GM12801 (cell line): ENCODE results near the gene MAPK11.

ENCODE experiments used
- TF ChIP-seq, protein P1 (sequence below): IDR thresholded peaks from one replicate; pipeline ENCODE4 v1.5.1; 2011; ENCODE audit warnings: control low read depth; ENCODE audit not compliant: insufficient read length; ENCODE audit errors: extremely low read depth

MAPK11 gene

DNA sequence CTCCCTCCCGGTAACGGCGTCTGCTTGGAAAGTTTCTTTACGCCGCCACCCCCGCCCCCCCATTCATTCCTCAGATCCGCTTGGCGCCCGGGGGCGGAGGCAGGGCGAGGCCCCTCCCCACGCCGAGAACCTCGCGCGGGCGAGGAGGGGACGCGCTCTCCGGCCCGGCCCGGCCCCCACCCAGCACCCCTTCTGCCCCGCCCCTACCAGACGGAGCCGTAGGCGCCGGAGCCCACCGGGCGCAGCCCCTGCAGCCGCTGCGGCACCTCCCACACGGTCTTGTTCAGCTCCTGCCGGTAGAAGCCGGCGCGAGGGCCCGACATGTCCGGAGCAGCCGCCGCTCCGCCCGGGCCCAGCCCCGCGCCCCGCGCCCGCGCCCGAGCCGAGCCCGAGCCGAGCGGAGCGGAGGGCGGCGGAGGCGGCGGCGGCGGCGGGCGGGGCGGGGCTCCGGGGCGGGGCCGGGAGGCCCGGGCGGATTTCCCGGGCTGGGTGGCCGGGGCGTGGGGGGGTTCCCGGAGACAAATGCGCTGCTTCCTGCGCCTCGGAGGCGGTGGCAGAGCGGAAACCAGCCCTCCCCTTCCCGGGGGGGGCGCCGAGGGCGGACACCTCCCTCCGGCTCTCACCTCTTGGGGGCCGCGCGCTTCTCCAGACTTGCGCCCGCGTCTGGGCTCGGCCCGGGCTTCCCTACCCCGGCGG is at the start of gene MAPK11:
Gene MAPK11 (minus strand): TSS at position 411 of the 696 bp plus-strand sequence. CDS start 88 bp downstream, at position 323.
- TF ChIP-seq, protein P1, sequence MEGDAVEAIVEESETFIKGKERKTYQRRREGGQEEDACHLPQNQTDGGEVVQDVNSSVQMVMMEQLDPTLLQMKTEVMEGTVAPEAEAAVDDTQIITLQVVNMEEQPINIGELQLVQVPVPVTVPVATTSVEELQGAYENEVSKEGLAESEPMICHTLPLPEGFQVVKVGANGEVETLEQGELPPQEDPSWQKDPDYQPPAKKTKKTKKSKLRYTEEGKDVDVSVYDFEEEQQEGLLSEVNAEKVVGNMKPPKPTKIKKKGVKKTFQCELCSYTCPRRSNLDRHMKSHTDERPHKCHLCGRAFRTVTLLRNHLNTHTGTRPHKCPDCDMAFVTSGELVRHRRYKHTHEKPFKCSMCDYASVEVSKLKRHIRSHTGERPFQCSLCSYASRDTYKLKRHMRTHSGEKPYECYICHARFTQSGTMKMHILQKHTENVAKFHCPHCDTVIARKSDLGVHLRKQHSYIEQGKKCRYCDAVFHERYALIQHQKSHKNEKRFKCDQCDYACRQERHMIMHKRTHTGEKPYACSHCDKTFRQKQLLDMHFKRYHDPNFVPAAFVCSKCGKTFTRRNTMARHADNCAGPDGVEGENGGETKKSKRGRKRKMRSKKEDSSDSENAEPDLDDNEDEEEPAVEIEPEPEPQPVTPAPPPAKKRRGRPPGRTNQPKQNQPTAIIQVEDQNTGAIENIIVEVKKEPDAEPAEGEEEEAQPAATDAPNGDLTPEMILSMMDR = no peak

DNA sequence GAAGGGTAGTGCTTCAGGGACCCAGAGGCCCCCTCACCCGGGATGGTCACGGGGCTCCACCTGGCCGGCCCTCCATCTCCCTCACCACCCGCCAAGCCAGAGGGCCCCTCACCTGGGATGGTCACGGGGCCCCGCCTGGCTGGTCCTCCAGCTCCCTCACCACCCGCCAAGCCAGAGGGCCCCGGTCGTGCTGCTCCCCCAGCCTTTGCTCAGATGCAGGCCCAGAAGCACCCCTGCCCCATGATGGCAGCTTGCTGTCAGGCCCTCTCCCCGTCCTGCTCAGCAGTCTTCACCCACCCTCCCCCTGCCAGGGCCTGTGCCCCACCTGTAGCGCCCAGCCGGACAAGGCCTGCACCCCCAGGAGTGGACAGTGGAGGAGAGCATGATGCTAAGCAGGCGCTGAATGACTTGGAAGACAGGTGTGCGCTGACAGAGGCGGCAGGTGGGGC is 49.3 kb upstream of the MAPK11 start:
- TF ChIP-seq, protein P1 = no peak

DNA sequence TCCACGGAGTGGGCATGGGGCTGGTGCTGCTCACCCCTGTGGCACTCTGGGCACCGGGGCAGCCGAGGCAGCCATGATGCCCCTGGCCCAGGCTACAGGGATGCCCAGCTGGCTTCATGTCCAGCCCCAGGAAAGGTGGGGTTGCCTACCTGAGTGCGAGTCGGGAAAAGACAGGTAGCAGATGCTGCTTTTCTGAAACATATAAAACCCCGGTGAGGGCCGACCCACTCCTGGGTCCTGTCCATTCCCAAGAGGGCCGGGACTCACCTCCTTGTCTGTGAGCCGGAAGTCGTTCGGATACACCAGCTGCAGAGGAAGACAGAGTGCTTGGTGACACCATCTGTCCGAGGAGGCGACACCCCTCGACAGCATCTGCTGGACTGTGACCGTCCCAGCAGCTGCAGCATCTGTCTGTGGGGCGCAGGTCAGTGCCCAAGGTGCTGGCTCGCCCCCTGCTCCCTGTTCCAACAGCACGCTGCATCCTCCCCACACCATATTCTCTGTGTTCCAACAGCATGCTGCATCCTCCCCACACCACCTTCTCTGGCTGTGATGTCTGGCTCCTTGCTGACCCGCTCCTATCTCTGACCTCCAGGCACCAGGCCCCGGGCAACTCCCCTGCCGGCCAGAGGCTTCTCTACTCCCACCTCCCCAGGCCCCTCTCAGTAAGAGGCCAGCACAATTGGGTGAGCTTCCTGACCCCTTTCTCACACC is 48.7 kb upstream of the MAPK11 start:
- TF ChIP-seq, protein P1 = no peak

DNA sequence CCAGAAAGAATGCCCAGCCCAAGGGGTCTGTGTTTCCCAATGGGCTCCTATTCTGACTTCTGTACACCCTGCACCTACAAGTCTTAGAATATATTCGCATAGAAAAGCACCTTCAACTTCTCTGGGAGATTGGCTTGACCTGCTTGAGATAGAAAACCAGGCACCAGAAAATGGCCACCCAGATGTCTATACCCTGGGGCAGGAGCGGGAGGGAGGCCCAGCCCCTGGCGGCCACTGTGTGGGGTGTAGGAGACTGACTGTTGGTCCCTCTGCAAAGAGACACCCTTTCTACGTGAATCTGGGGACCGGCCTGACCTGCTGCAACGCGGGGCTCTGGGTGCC is 48.1 kb upstream of the MAPK11 start:
- TF ChIP-seq, protein P1 = no peak

DNA sequence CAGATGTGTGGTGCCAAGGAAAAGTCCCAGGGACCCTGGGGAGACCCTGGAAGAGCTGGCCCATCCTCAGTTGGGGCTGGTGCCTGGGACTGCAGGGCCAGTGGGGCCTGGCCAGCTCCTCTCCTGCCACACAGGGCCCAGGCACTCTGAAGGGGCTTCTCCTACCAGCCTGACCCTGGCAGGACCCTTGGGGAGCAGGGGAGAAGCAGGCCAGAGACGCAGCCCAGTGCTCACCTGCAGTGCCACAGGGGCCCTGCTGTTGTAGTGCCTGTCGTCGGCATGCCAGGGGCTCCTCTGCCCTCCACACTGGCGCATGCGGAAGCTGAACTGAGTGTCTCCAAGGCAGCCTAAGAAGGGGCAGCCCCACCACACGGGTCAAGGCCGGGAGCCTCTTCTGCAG is 47.5 kb upstream of the MAPK11 start:
- TF ChIP-seq, protein P1 = no peak

DNA sequence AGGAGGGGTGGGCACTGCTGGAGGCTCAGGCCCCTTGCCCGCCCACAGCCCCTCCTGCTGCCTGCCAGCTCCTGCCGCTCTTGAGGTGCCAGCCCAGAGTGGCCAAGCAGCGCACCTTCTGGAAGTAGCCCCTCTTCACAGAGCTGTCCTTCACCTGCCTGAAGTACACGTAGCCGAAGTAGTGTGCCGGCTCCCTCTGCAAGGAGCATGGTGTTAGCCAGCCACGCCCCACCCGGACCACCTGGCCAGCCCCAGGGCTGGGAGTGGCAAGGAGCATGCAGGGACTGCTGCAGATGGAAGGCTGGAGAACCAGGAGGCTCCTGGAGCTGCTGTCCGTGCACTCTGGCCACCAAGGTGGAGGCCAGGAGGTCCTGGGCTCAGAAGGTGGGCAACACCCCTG is 47.0 kb upstream of the MAPK11 start:
- TF ChIP-seq, protein P1 = no peak

DNA sequence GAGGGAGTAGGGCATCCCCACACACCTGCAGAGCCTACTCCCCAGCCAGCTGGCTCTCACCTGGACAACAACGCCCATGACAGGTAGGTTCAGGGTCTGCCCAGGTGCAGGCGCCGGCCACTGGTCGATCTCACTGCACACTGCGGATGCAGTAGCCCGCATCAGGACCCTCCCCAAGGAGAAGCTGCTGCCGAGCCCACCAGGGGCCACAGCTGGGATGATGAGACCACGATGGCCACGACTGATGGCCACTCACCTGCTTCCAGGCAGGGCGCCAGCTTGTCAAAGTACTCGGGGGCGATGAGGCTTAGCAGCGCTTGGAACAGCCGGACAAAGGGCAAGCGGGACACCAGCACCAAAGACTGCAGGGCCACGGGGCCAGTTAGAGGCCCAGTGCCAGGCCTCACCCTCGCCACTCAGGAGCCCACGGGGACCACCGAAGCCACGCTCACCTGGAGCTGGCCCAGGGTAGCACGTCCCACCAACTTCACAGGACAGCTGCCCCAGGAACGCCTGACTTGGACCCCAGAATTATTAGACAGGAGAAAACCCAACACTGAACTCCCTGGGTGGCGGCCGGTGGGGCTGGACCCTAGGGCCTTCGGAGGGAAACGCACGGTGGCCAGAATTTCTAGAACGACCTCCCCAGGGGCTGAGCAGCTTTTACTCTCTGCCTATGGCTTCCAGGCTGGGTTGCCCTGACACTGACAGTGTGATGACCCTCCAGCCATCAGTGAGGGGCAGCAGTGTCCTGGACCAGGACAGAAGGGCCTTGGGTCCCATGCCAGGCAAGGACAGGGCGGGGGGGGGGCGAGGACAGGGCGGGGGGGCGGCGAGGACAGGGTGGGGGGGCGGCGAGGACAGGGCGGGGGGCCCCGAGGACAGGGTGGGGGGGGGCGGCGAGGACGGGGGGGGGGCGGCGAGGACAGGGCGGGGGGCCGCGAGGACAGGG is 46.2 kb upstream of the MAPK11 start:
- TF ChIP-seq, protein P1 = no peak
